ENCODE data around the gene TCEA2.

Gene TCEA2

DNA sequence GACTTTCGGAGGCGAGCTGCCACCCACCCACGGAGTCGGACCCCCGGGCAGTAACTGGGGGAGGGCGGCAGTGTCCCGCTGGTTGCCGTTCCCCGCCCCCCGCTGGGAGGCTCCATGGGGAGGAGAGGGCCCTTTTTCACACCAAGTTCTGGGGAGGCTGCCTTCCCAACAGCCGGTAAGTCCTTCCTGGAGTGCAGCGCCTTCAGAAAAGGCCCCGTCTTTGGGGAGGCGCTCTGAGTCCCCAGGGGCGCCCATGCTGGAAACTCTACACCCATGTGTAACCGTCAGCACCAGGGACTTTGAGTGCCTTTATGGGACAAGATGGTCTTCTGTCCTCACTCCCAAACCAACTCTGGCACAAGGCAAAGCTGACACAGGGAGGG is 13.1 kb upstream of the TCEA2 start:
- no peak for DNase-seq

- DNase-seq: no peak
Observed at GRCh38 chr20:64050261-64051032, 12.6 kb upstream of the TCEA2 start.

DNA sequence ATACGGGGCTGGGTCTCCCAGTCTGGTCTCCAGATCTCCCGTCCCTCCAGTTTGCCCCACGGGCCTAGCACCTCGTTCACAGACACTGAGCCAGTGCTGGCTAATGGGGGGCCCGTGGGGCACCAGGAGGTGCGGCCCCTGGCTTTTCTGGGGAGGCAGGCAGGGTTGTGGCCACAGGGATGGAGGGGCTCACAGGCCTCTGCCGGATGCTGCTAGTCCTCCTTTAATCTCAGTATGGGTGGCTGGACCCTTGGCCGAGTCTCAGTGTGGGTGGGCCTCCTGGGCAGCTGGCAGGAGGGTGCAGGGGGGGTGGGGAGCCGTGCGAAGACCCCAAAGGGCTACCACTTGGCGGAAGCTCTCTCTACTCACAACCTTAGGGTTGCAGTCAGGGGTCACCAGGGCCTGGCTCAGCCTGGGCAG is 12.0 kb upstream of the TCEA2 start:
- DNase-seq: no peak

DNA sequence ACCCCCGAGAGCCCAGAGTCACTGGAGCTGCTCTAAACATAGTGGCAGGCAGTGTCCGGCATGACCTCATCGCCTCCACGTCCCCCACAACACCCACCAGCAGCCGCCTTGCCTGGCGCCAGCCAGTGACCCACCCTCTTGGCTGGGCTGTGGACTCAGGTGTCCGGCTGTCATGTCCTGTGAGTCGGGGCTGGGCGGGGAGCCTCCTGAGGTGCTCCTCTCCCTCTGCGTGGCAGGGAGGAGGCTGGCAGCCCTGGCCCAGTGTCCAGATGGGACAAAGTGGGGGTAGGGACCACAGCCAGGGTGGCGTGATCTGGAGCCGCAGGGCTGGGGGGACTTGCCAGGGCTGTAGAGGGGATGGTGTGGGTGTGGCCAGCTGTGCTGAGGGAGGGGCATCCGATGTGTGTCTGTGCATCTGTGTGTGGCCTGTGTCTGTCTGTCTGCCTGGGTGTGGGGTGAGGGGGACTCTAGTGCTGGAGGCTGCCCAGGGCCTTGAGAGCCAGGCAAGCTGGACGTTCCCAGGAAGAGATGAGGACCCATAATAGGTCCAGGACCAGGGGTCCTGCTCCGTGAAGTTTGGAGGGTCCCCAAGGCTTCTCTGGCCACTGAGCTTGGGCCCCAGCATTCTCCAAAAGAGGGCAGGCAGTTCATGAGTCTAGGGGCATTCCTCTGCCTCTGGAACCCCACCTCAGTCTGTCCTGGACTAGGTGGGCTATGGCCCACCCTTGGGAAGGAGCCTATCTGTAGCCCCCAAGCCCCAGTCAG is 11.3 kb upstream of the TCEA2 start:
- DNase-seq: no peak

DNA sequence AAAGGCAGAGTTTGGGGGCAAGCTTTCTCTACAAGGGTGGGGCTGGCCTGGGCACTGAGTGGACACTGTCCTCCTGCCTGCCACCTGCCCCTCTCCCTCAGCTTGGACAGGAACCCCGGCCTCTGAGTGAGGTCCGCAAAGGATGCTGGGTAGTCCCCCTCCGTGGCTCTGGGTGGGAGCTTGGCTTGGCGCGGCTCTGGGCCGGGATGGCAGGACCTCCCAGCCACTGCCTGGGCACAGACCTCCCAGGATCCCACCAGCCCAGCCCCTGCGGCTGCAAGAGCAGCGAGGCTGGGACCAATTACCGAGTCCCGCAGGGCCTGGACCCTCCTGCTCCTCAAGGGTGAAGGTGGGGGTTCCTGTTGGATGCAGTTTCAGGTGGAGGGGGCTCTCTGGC is 10.7 kb upstream of the TCEA2 start:
- DNase-seq: no peak

DNA sequence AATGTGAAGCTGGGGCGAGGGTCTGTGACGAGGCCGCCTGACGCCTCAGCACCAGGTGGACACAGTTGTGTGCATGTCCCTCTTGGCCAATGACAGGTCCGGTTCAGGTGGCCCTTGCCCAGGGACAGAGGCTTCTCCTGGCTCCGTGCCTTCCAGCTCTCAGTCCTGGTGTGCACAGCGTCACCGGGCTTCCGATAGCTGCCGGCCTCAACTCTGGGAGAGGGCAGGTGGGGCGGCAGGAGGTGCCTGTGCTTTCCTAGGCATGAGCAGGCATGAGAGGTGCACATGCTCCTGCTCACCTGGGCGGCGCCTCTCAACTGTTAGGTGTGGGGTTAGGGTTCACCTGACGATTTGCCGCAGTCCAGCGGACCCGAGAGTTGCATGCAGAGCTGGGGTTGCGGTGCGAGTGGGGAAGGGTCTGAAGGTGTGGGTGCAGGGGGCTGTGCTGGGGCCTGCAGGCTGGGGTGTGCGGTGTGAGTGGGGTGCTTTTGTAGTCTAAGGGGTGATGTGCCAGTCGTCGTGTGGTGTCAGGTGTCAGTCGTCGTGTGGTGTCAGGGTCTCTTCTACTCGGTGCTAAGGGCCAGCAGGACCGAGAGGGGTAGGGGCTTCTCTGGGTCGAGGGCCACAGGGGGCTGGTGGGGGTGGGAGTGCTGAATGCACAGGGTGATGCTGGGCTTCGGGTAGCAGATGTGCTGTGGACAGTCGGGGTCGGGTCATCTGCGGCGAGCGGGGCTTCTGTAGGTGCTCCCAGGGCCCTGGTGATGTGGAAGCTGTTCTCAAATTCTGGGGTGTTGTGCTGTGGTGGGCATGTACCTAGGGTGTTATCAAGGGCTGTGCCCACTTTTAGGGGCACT is 9.8 kb upstream of the TCEA2 start:
- DNase-seq: no peak

GRCh38 chr20:64053841-64054661 is 8.9 kb upstream of the TCEA2 start:
- DNase-seq: peak; percentile 44 to 49

DNA sequence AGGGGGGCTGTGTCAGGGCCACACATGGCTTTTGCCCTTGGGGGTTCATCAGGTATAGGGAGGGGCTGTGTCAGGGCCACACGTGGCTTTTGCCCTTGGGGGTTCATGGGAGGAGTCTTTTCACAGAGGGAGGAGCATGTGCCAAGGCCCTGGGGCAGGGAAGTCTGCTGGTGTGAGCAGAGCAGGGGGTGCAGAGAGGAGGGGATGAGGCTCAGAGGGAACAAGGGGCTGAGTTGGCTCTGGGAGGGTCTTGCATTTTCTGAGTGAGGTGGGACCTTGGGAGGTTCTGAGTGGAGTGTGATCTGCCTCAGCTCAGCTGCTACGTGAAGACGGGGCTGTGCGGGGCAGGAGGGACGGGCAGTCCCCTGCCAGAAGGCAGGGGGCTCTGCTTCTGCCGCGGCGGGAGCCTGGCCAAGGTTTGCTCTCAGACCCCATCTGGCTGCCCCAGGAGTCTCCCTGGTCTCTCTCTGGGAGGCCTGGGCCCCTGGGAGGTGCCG is 7.6 kb upstream of the TCEA2 start:
- no peak for DNase-seq

- DNase-seq: no peak
Observed at GRCh38 chr20:64055893-64056638, 6.9 kb upstream of the TCEA2 start.

GRCh38 chr20:64056639-64056888 is 6.4 kb upstream of the TCEA2 start:
- DNase-seq: no peak

DNA sequence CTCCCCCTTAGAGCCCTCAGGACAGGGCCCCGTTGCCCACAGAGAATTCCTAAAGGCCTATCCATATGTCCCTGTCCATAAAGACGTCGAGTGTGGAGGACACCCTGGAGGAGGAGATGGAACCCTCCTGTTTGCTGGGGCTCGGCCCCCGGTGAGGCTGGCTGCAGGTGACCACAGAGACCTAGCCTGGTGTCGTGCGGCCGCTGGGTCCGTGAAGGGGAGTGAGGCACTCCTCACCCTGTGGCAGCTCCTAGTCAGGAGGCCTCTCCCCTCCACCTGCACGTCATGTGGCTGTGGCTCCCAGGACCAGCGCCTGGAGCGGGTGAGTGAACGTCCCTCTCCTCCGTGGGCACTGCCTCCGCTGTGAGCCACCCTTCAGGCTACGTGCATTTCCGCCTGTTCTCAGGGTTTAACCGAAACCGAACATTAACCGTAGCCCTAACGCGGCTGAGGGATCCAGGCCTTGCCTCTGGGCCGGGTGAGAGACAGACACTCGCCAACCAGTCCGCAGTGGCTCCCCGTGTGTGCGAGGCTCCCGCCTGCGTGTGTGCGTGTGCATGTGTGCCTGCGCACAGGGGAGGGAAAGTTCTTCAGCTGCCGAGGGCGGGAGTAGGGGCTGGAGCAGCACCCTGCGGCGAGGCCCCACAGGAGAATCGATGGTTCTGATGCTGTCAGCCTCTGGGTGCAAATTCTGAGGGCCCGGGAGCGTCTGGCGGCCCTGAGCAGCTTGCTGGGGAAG is 5.9 kb upstream of the TCEA2 start:
- DNase-seq: no peak

DNA sequence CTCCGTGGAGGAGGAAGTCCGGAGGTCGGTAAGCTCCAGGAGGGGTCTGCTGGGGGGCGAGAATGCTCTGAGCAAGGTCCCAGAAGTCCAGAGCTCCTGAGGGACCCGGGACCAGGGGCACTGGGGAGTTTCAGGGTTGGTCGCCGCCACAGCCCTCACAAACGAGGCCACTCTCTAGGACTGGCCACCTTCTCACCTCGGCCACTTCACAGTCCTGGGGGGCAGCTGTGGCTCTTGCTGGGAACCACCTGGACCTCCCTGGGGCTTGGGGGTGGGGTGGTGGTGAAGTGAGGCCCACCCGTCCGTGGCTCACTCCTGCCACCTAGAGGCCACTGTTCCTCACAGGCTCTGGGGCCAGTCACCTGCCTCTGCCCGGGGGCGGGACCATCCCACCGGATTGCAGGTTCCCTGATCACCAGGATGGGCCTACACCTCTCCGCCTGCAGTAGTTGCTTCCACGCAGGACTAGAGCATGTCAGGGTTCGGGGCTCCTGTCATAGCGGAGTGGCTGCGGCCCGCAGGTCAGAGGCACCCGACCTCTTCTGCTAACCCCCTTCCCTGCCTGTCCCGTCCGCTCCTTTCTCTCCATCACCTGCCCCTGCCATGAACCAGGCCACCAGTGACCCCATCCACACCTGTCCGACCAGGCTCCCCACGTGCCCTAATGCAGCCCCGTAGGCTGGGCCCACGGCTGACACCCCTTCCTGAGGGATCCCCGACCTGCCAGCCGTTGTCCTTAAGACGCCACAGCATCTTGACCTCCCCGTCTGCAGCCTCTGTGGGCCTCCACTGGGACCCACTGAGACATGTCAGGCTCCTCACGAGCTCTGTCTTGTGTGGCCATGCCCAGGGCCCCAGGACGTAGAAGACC is 5.1 kb upstream of the TCEA2 start:
- peak in 1 of 2 experiments; percentile 63 for DNase-seq

DNA sequence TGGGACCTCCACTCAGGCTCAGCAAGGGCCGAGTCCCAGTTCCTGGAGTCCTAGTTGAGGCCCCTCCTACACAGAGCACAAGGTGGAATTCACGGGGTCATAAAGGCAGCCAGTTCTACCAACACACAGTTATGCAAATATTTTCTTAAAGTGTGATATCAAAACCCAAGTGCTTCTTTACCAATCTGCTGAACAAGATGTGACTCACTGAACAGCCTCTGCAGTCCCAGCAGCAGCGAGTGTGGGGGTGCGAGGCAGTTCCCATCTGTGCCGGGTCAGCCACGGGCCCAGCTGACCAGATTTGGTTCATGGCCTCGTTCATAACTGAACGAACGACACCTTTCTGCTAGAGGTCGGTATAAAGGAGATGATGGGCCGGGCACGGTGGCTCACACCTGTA is 4.5 kb upstream of the TCEA2 start:
- no peak for DNase-seq

DNA sequence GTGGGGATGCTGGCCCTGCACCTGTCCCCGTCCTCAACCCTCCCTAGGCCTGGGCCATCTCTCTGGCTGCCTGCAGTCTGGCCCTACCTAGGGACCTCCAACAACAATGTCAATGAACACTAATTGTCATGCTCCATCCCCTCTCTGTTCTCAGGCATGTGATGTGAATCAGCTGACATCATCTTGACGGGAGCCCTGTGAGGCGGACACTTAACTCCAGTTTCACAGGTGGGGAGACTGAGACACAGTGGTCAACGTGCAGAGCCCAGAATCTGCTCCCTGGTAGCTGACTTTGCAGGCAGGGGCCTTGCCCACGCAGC is 762 bp upstream of the TCEA2 start:
- DNase-seq: no peak

DNA sequence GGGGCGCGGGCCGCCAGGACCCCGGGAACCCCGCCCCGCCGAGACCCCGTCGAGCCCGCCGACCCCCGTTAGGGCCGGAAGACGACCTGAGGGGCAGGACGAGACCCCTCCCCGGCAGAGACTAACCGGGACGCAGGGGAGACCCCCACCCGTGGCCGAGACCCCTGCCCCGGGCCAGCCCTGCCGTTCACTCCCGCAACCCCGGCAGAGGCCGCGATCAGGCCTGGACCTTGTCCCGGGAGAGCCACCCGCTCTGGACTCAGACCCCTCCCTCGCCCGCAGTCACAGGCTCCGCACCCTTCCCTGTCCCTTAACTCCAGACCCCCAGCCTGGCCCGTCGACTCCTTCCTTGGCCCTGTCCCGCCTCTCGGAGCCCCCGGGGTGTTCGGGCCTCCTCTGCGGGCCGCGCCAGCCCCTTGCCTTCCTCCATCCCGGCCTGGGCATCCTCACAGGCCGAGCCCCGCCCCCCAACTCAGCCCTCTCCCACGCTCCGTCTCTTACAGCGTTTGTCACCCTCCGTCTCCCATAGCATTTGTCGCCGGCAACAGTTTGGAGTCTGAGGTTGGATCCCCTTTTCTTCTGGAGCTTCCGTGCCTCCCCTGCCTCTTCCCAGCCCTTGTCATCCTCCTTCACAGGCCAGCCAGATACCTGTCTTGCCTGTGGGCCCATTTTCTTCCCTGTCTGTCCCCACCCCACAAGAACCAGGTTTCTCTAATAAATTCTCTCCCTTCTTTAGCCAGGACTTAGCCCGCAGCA is 569 bp downstream of the TCEA2 start:
- DNase-seq: no peak

- DNase-seq: no peak
Observed at GRCh38 chr20:64064145-64064698, 1.2 kb downstream of the TCEA2 start.

DNA sequence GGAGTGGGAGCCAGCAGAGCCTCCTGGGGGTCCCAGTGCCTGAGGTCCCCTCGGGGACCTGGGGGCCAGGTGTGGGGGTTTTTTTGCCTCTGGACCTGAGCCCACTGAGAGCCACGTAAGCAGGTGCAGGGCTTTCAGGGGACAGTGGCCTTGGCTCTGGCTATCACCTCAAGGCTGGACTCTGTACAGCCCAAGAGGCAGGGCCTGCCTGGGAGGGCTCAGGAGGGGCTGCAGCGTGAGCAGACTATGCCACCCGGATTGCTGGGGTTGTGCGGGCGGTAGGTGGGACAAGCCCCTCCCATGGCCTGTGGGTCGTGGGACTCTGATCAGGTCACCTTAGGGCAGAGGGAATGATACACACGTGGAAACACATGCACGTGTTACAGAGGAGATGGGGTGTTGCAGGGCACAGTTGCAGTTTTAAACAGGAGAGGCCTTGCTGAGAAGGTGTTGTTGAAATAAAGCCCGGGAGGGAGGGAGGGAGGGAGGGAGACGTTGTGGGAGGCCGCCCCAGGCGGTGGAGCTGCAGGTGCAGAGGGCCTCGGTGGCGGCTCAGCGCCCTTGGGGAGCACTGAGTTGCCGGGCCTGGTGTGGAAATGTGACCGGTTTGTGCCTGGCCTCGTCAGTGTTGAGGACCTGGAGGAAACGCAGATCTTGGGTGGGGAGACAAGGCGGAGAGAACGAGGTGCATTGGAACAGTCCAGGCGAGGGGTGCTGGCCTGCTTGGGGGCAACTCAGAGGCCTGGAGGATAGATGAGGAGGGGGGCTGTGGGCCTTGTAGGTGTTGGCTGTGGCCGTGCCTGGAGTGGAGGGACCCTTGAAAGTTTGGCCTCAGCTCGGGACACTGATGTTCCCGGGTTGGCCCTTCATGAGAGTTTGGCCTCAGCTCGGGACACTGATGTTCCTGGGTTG is 2.3 kb downstream of the TCEA2 start:
- no peak for DNase-seq

DNA sequence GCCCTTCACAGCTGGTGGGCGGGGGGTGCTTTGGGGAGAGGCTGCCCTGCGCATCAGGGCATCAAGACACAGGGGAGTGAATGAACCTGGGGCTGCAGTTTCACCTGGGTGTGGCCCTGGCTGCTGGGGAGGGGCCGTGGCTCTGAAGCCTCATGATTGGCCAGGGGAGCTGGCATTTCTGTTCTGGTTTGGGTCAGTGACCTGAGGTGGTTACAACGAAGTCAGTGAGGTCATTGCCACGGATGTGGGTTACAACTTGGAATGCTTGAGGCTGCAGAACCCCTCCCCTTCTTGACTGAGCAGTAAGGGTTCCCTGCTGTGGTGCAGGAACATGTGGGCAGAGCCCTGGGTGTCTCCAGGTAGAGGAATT is 3.0 kb downstream of the TCEA2 start:
- DNase-seq: no peak
